Parathyroid adenoma (tissue), 2 donors: Measurements from ENCODE around the gene ANKRD33B.

ENCODE experiments used
- H2AFZ ChIP-seq: fragments of 300-600 bp; sonication (generic); one replicate; pipeline ENCODE4 v1.7.0; 2017; ENCODE audit warnings: antibody characterized with exemption, mild to moderate bottlenecking
- H3K27ac ChIP-seq: fragments of 300-600 bp; sonication (generic); one replicate; pipeline ENCODE4 v1.7.0; 2017
- H3K27me3 ChIP-seq: fragments of 300-600 bp; sonication (generic); one replicate; pipeline ENCODE4 v1.7.0; 2017; ENCODE audit warnings: low read length; ENCODE audit not compliant: control insufficient read depth, insufficient read depth
- H3K36me3 ChIP-seq: fragments of 300-600 bp; sonication (generic); one replicate; pipeline ENCODE4 v1.7.0; 2017; ENCODE audit warnings: low read length; ENCODE audit not compliant: control insufficient read depth, insufficient read depth
- H3K4me1 ChIP-seq: fragments of 300-600 bp; sonication (generic); one replicate; pipeline ENCODE4 v1.7.0; 2017; ENCODE audit warnings: control low read depth
- H3K4me2 ChIP-seq: fragments of 300-600 bp; sonication (generic); one replicate; pipeline ENCODE4 v1.7.0; 2017; ENCODE audit warnings: low read length
- H3K4me3 ChIP-seq: fragments of 300-600 bp; sonication (generic); one replicate; pipeline ENCODE4 v1.7.0; 2017; ENCODE audit warnings: low read depth, low read length
- H3K79me2 ChIP-seq: fragments of 300-600 bp; sonication (generic); one replicate; pipeline ENCODE4 v1.7.0; 2017; ENCODE audit warnings: control low read depth
- H3K9ac ChIP-seq: fragments of 300-600 bp; sonication (generic); one replicate; pipeline ENCODE4 v1.7.0; 2017; ENCODE audit warnings: mild to moderate bottlenecking
- H3K9me3 ChIP-seq: fragments of 300-600 bp; sonication (generic); one replicate; pipeline ENCODE4 v1.7.0; 2017; ENCODE audit warnings: low read length; ENCODE audit not compliant: control insufficient read depth
- TF ChIP-seq, protein P1 (sequence below): fragments of 300-600 bp; sonication (generic); IDR thresholded peaks from one replicate; pipeline ENCODE4 v1.7.0; 2017; ENCODE audit warnings: antibody characterized with exemption, mild to moderate bottlenecking
- donor health status: primary hyperparathyroidism.

ANKRD33B gene

DNA sequence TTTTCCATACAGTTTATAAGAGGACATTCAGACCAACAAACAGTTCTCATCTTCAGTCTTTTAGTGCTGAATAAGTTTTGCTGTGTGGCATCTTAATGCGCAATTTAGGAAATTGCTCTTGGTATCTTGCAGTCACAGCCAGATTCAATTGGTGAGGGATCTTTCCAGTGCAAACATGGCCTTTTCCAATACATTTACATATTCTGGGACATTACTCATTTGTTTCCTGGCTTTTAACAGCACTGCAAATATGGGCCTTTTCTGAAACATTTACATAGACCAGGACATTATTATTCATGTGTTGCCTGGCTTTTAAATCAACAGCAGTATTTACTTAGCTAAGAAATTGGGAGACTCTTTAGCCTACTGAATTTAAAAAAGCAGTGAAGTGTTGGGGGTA, 22.7 kb downstream of the ANKRD33B start:
- H3K9ac ChIP-seq: no peak overlapping the region
- H3K27ac ChIP-seq: no peak overlapping the region
- no peaks in the 10 kb centered on the region for H3K9me3 ChIP-seq
- H3K79me2 ChIP-seq: no peaks in the 10 kb centered on the region
- no peak overlapping the region for H3K4me3 ChIP-seq
- no peak overlapping the region for H3K4me2 ChIP-seq
- H3K27me3 ChIP-seq: no peaks in the 10 kb centered on the region
- H3K4me1 ChIP-seq: no peaks in the 10 kb centered on the region
- TF ChIP-seq, protein P1, sequence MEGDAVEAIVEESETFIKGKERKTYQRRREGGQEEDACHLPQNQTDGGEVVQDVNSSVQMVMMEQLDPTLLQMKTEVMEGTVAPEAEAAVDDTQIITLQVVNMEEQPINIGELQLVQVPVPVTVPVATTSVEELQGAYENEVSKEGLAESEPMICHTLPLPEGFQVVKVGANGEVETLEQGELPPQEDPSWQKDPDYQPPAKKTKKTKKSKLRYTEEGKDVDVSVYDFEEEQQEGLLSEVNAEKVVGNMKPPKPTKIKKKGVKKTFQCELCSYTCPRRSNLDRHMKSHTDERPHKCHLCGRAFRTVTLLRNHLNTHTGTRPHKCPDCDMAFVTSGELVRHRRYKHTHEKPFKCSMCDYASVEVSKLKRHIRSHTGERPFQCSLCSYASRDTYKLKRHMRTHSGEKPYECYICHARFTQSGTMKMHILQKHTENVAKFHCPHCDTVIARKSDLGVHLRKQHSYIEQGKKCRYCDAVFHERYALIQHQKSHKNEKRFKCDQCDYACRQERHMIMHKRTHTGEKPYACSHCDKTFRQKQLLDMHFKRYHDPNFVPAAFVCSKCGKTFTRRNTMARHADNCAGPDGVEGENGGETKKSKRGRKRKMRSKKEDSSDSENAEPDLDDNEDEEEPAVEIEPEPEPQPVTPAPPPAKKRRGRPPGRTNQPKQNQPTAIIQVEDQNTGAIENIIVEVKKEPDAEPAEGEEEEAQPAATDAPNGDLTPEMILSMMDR: no peak
- H2AFZ ChIP-seq: no peak overlapping the region
- no peaks in the 10 kb centered on the region for H3K36me3 ChIP-seq

- TF ChIP-seq, protein P1: no peak
- Histone ChIP-seq H3K27me3 (no peaks in the 10 kb centered on the region), H2AFZ (no peak overlapping the region), H3K4me1 (no peaks in the 10 kb centered on the region), H3K27ac (no peak overlapping the region), H3K79me2 (no peaks in the 10 kb centered on the region), H3K4me3 (no peak overlapping the region), H3K9ac (no peak overlapping the region), H3K9me3 (no peaks in the 10 kb centered on the region), H3K4me2 (no peak overlapping the region), H3K36me3 (no peaks in the 10 kb centered on the region)
Measured at GRCh38 chr5:10588109-10588775, 24.4 kb downstream of the ANKRD33B start.

DNA sequence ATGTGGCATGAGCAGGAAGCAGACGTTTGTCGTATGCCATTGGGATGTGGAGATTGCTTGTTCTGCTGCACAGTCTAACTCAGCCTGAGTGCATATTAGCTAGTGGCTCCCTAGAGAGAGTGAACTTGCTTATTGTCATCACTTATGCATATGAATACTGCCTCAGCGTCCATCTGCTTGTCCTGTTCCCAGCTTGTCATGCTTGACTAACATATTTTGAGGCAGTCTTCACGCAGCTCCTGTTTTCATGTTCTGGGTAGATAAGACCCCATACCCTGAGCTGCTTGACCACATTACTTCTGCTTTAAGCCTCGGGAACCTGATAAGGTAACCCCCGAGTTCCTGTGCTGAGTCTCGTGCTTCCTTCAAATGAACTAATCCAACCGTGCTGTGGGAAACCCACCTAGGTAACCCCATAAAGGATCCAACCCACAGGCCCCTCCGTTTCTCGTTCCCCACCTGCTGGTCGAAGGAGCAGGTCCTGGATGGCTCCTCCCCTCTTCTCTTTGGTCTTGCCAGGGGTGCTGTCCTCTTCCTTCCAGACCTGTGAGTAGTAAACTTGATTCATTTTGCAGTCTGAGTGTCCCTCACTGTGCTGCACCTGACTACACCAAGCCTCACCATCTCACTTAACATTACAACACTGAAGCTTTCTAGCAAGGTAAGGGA, 25.0 kb downstream of the ANKRD33B start:
- Histone ChIP-seq H3K9ac (no peak overlapping the region), H3K79me2 (no peaks in the 10 kb centered on the region), H3K4me2 (no peak overlapping the region), H3K27me3 (no peaks in the 10 kb centered on the region), H3K9me3 (no peaks in the 10 kb centered on the region), H3K4me1 (no peaks in the 10 kb centered on the region), H3K36me3 (no peaks in the 10 kb centered on the region), H3K27ac (no peak overlapping the region), H3K4me3 (no peak overlapping the region), H2AFZ (no peak overlapping the region)
- TF ChIP-seq, protein P1: no peak

DNA sequence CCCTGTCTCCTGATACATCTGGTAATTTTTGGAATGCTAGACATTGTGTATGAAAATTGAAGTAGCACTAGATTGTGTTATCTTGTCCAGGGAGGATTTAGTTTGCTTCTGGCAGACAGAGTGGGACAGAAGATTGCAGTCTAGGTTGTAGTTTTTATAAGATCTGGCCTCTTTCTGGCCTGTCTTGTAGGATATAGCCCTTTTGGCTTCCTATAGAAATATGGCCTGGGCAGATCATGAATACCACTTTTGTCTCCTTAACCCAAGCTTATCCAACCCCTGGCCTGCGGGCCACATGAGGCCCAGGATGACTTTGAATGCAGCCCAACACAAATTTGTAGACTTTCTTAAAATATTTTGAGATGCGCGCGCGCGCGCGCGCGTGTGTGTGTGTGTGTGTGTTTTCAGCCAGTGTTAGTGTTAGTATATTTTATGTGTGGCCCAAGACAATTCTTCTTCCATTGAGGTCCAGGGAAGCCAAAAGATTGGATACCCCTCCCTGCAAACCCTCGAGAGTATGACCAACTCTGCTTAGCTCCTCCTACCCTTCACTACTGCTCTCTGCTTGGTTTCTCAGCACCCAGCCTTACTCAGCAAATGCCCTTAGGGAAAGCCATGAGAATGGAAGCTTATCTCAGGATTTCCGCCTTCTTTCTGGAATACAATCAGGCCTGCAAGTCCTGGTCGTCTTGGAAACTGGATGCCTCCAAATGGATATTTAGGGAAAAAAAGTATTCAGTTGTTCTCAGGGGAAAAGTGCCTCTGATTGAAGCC, 26.5 kb downstream of the ANKRD33B start:
- no peak overlapping the region for H2AFZ ChIP-seq
- H3K79me2 ChIP-seq: no peaks in the 10 kb centered on the region
- H3K36me3 ChIP-seq: no peaks in the 10 kb centered on the region
- no peak overlapping the region for H3K9ac ChIP-seq
- peaks cover 2% of the 10 kb centered on the region for H3K4me1 ChIP-seq
- TF ChIP-seq, protein P1: no peak
- no peak overlapping the region for H3K4me3 ChIP-seq
- no peak overlapping the region for H3K27ac ChIP-seq
- no peaks in the 10 kb centered on the region for H3K27me3 ChIP-seq
- no peaks in the 10 kb centered on the region for H3K9me3 ChIP-seq
- no peak overlapping the region for H3K4me2 ChIP-seq
